Stomach (tissue), 9 donors: ENCODE measurements around the gene STIM1. TPM values are rescaled to one million over a fixed set of nuclear protein-coding genes. Genes with fewer than 3 reads are reported as not detected.
"Not testable (repeated sequence)": the region's sequence is repeated elsewhere in the genome, so short reads cannot be mapped to it uniquely, and the experiment has no call there.

ENCODE experiments used
- DNase-seq, 2 donors: peaks; one replicate each; pipeline versions ENCODE4 v3.0.0 to v3.0.0-alpha.2; 2013 to 2019
- H3K27ac ChIP-seq, 5 donors: fragments of 200-600 bp in 4 of 5; sonication (generic) in 4 of 5; one replicate each; pipeline ENCODE4 v1.5.1; 2013 to 2019; ENCODE audit warnings: mild to moderate bottlenecking in 1 of 5, moderate library complexity in 1 of 5
- H3K27me3 ChIP-seq, 3 donors: fragments of 200-600 bp; sonication (generic); one replicate each; pipeline ENCODE4 v1.5.1; 2017 to 2019; ENCODE audit warnings: mixed run types in 1 of 3
- H3K36me3 ChIP-seq, 4 donors: fragments of 200-600 bp; sonication (generic); 1 replicate in 3 of 4; 2 replicates in 1 of 4; pipeline ENCODE4 v1.5.1; 2016 to 2019
- H3K4me1 ChIP-seq, 4 donors: fragments of 200-600 bp; sonication (generic); one replicate each; pipeline ENCODE4 v1.5.1; 2016 to 2019
- H3K4me3 ChIP-seq, 4 donors: fragments of 200-600 bp; sonication (generic) in 3 of 4; one replicate each; pipeline ENCODE4 v1.5.1; 2016 to 2019; ENCODE audit warnings: mild to moderate bottlenecking in 1 of 4
- H3K9me3 ChIP-seq, 4 donors: fragments of 200-600 bp; sonication (generic); one replicate each; pipeline ENCODE4 v1.5.1; 2016 to 2019
- CTCF ChIP-seq, 7 experiments: fragments of 450-650 bp in 4 of 7; fragments of 200-600 bp in 3 of 7; sonication (generic) in 3 of 7; IDR thresholded peaks; one replicate each; pipeline ENCODE4 v1.5.1; 2016 to 2019; ENCODE audit warnings: antibody characterized with exemption in 7 of 7, control low read depth in 2 of 7, mild to moderate bottlenecking in 1 of 7
- EP300 ChIP-seq: sonication (generic); formaldehyde crosslinking; IDR thresholded peaks from one replicate; pipeline ENCODE4 v1.6.1; 2017; ENCODE audit warnings: antibody characterized with exemption
- POLR2A ChIP-seq, 4 donors: fragments of 450-650 bp; IDR thresholded peaks; one replicate each; pipeline ENCODE4 v1.6.1; 2016; ENCODE audit warnings: antibody characterized with exemption in 4 of 4, control low read depth in 2 of 4, mild to moderate bottlenecking in 1 of 4, moderate library complexity in 1 of 4
- POLR2AphosphoS5 ChIP-seq, 3 donors: sonication (generic); formaldehyde crosslinking; IDR thresholded peaks; one replicate each; pipeline ENCODE4 v1.6.1; 2016; ENCODE audit warnings: antibody characterized with exemption in 3 of 3
- WGBS, 5 donors: extraction: QIAGEN DNeasy Blood & Tissue Kit in 3 of 5; methylation state at CpG; one replicate each; pipeline versions ENCODE4 v1.1.5 to v1.1.7; 2013 to 2018; 5-methylcytosine and 5-hydroxymethylcytosine counted together
- intact Hi-C: fragments of 100-400 bp; cut with DNase I; formaldehyde crosslinking; loops from one replicate; pipeline ENCODE4 v1.15.1; 2023; ENCODE audit warnings: low total_unique reads
- polyA plus RNA-seq, 3 donors: library from polyadenylated mRNA; stranded (reverse); fragments of 200-250 nt; gene quantifications; one replicate each; pipeline ENCODE4 v1.2.3, GENCODE V29; 2013
- total RNA-seq, 5 donors: library from RNA; depleted of rRNA; stranded (reverse); fragments of >200 nt; gene quantifications; one replicate each; pipeline versions ENCODE4 v1.1.0 to v1.2.3, GENCODE V29; 2014 to 2016
- donor health status: healthy with polysubstance abuse.
- donor health status: Bipolar disorder and iron deficiency.
- donor health status: healthy.

The STIM1 gene
- total and polyA plus RNA-seq, 8 donors = 8.7 to 70.7 (median 34.3) TPM

GRCh38 chr11:3857628-3858027, 2.2 kb downstream of the STIM1 start:
- no peak for TF ChIP-seq POLR2AphosphoS5 (IDR thresholded peaks at IDR 0.05)
- no peaks in the 10 kb centered on the region for H3K36me3 ChIP-seq
- no peak for DNase-seq
- H3K4me1 ChIP-seq = peaks cover 58 to 79% (median 69%) of the 10 kb centered on the region in 4 donors
- no peaks in the 10 kb centered on the region for H3K9me3 ChIP-seq
- H3K27ac ChIP-seq = peak overlapping the region in 3 of 5 donors; percentile 32 to 99 (median 98)
- peak overlapping the region; percentile 76 to 90 (median 86) for H3K4me3 ChIP-seq
- intact Hi-C loops = no loop called here
- no peaks in the 10 kb centered on the region for H3K27me3 ChIP-seq

GRCh38 chr11:3859373-3859881, 4.0 kb downstream of the STIM1 start:
- peak overlapping the region; percentile 39 to 99 (median 60) for H3K27ac ChIP-seq
- H3K4me3 ChIP-seq = peak overlapping the region in 3 of 4 donors; percentile 14 to 39 (median 17)

GRCh38 chr11:3860375-3860774, 4.9 kb downstream of the STIM1 start:
- no peak for DNase-seq
- H3K27ac ChIP-seq = peak overlapping the region in 3 of 5 donors; percentile 1 to 99 (median 13)
- no peaks in the 10 kb centered on the region for H3K9me3 ChIP-seq
- no peaks in the 10 kb centered on the region for H3K36me3 ChIP-seq
- H3K4me3 ChIP-seq = no peak overlapping the region
- 73 to 90% (median 88%) methylated on average over 2 of the region's 2 CpGs for WGBS, 5 donors
- TF ChIP-seq EP300 = no peak
- TF ChIP-seq POLR2AphosphoS5 (IDR thresholded peaks at IDR 0.05) = no peak
- TF ChIP-seq CTCF (IDR thresholded peaks at IDR 0.05) = no peak
- TF ChIP-seq POLR2A (IDR thresholded peaks at IDR 0.05) = no peak
- peaks cover 59 to 86% (median 74%) of the 10 kb centered on the region in 4 donors for H3K4me1 ChIP-seq
- intact Hi-C loops = no loop called here
- H3K27me3 ChIP-seq = no peaks in the 10 kb centered on the region

More at GRCh38 chr11:3859373-3859881, 4.0 kb downstream of the STIM1 start:
- DNase-seq = peak; percentile 70 to 73
- Histone ChIP-seq H3K27me3 (no peaks in the 10 kb centered on the region), H3K4me1 (peaks cover 52 to 81% (median 71%) of the 10 kb centered on the region in 4 donors), H3K9me3 (no peaks in the 10 kb centered on the region), H3K36me3 (no peaks in the 10 kb centered on the region)
- TF ChIP-seq POLR2A (IDR thresholded peaks at IDR 0.05) = no peak
- TF ChIP-seq CTCF (IDR thresholded peaks at IDR 0.05) = no peak
- no peak for TF ChIP-seq POLR2AphosphoS5 (IDR thresholded peaks at IDR 0.05)
- no peak for TF ChIP-seq EP300
- 26 to 57% (median 46%) methylated on average over 4 of the region's 4 CpGs for WGBS, 5 donors
- intact Hi-C loops = no loop called here

GRCh38 chr11:3860898-3861393, 5.5 kb downstream of the STIM1 start:
- H3K27me3 ChIP-seq, H3K4me3 ChIP-seq, H3K9me3 ChIP-seq, H3K36me3 ChIP-seq, intact Hi-C loops: not testable (repeated sequence)
- WGBS, 5 donors = 68 to 78% (median 69%) methylated on average over 4 of the region's 4 CpGs
- TF ChIP-seq POLR2AphosphoS5 (IDR thresholded peaks at IDR 0.05) = peak in 1 of 3 donors; percentile 17
- DNase-seq = peak; percentile 44 to 60
- H3K27ac ChIP-seq = peak overlapping the region in 4 of 5 donors; percentile 1 to 99 (median 22)
- peaks cover 64 to 92% (median 79%) of the 10 kb centered on the region in 4 donors for H3K4me1 ChIP-seq

- H3K4me3 ChIP-seq = no peak overlapping the region
- WGBS, 5 donors = 31 to 52% (median 45%) methylated on average over 1 of the region's 1 CpG
- intact Hi-C loops = no loop called here
These were observed 6.2 kb downstream of the STIM1 start for GRCh38 chr11:3861683-3862082.

More at GRCh38 chr11:3861683-3862082, 6.2 kb downstream of the STIM1 start:
- Histone ChIP-seq H3K27ac (peak overlapping the region in 1 of 5 donors; percentile 25), H3K36me3 (no peaks in the 10 kb centered on the region), H3K9me3 (no peaks in the 10 kb centered on the region), H3K27me3 (no peaks in the 10 kb centered on the region), H3K4me1 (peaks cover 68 to 92% (median 82%) of the 10 kb centered on the region in 4 donors)
- TF ChIP-seq CTCF (IDR thresholded peaks at IDR 0.05) (no peak), EP300 (no peak), POLR2AphosphoS5 (IDR thresholded peaks at IDR 0.05) (no peak), POLR2A (IDR thresholded peaks at IDR 0.05) (no peak)
- peak in 1 of 2 donors; percentile 51 for DNase-seq
